GM23248 (cell line): ENCODE measurements around the gene CFDP1. TPM values are rescaled to one million over a fixed set of nuclear protein-coding genes. Genes with fewer than 3 reads are reported as not detected.
"Not testable (repeated sequence)": the region's sequence is repeated elsewhere in the genome, so short reads cannot be mapped to it uniquely, and the experiment has no call there.

Experiments used
- DNase-seq: peaks from one replicate; pipeline ENCODE4 v3.0.0-alpha.2; 2015
- H2AFZ ChIP-seq: fragments of 200-600 bp; sonication (generic); 2 replicates; pipeline ENCODE4 v1.6.1; 2016; ENCODE audit warnings: antibody characterized with exemption
- H3F3A ChIP-seq: fragments of 200-600 bp; sonication (generic); 2 replicates; pipeline ENCODE4 v1.6.1; 2016; ENCODE audit warnings: mild to moderate bottlenecking, antibody characterized with exemption, mixed run types; ENCODE audit not compliant: insufficient read depth
- H3K27ac ChIP-seq: fragments of 200-600 bp; sonication (generic); 2 replicates; pipeline ENCODE4 v1.5.1; 2016; ENCODE audit warnings: mild to moderate bottlenecking
- H3K27me3 ChIP-seq: fragments of 200-600 bp; sonication (generic); replicated peaks from 2 replicates; pipeline ENCODE4 v1.6.1; 2016; ENCODE audit warnings: mild to moderate bottlenecking; ENCODE audit not compliant: insufficient read depth
- H3K36me3 ChIP-seq: fragments of 200-600 bp; sonication (generic); 2 replicates; pipeline ENCODE4 v1.6.1; 2016; ENCODE audit warnings: low read depth, mild to moderate bottlenecking
- H3K4me1 ChIP-seq: fragments of 200-600 bp; sonication (generic); 2 replicates; pipeline ENCODE4 v1.6.1; 2016; ENCODE audit warnings: mild to moderate bottlenecking; ENCODE audit not compliant: insufficient read depth
- H3K4me2 ChIP-seq: fragments of 200-600 bp; sonication (generic); one replicate; pipeline ENCODE4 v1.6.1; 2016; ENCODE audit warnings: mild to moderate bottlenecking; ENCODE audit not compliant: unreplicated experiment
- H3K4me3 ChIP-seq: fragments of 200-600 bp; sonication (generic); 2 replicates; pipeline ENCODE4 v1.5.1; 2016; ENCODE audit warnings: mild to moderate bottlenecking
- H3K79me2 ChIP-seq: fragments of 200-600 bp; sonication (generic); 2 replicates; pipeline ENCODE4 v1.6.1; 2016; ENCODE audit warnings: mild to moderate bottlenecking; ENCODE audit not compliant: insufficient read depth
- H3K9ac ChIP-seq: fragments of 200-600 bp; sonication (generic); 2 replicates; pipeline ENCODE4 v1.6.1; 2016; ENCODE audit warnings: mild to moderate bottlenecking
- H3K9me2 ChIP-seq: fragments of 200-600 bp; sonication (generic); 2 replicates; pipeline ENCODE4 v1.6.1; 2016; ENCODE audit warnings: mixed run types, mild to moderate bottlenecking, moderate library complexity; ENCODE audit not compliant: insufficient read depth
- H3K9me3 ChIP-seq: fragments of 200-600 bp; sonication (generic); one replicate; pipeline ENCODE4 v1.6.1; 2017; ENCODE audit warnings: low read depth
- H4K20me1 ChIP-seq: fragments of 200-600 bp; sonication (generic); 2 replicates; pipeline ENCODE4 v1.6.0; 2016; ENCODE audit not compliant: insufficient read depth
- EZH2 ChIP-seq: fragments of 200-600 bp; sonication (generic); IDR thresholded peaks from 2 replicates; pipeline ENCODE4 v1.6.1; 2018; ENCODE audit warnings: antibody characterized with exemption, mild to moderate bottlenecking; ENCODE audit not compliant: insufficient read depth, poor library complexity, severe bottlenecking
- EZH2phosphoT487 ChIP-seq: fragments of 200-600 bp; sonication (generic); IDR thresholded peaks from 2 replicates; pipeline ENCODE4 v1.6.1; 2018; ENCODE audit warnings: antibody characterized with exemption, moderate library complexity, mild to moderate bottlenecking, low read depth; ENCODE audit not compliant: insufficient read depth
- WGBS, 2 experiments: methylation state at CpG; one replicate each; pipeline ENCODE4 v1.1.6; 2015 to 2017; ENCODE audit warnings: low lambda C conversion rate in 2 of 2, low coverage in 1 of 2; ENCODE audit errors: missing lambda C conversion rate in 2 of 2; 5-methylcytosine and 5-hydroxymethylcytosine counted together
- in situ Hi-C: fragments of 300-500 bp; cut with MboI; formaldehyde crosslinking; loops from 2 replicates; pipeline ENCODE4 v1.15.0; 2020
- polyA plus RNA-seq: library from polyadenylated mRNA; unstranded; fragments of >200 nt; fragmentation: Nextera tagmentation; extraction: Ambion mirVana; gene quantifications from 2 replicates; pipeline ENCODE4 v1.2.1, GENCODE V29; 2016
- total RNA-seq: library from RNA; depleted of rRNA; stranded (reverse); fragments of >200 nt; shearing (Covaris generic); gene quantifications from 2 replicates; pipeline ENCODE4 v1.2.3, GENCODE V29; 2014

The CFDP1 gene
- total and polyA plus RNA-seq, 2 experiments from 2014 or later = 36.9 to 46.7 TPM

DNA sequence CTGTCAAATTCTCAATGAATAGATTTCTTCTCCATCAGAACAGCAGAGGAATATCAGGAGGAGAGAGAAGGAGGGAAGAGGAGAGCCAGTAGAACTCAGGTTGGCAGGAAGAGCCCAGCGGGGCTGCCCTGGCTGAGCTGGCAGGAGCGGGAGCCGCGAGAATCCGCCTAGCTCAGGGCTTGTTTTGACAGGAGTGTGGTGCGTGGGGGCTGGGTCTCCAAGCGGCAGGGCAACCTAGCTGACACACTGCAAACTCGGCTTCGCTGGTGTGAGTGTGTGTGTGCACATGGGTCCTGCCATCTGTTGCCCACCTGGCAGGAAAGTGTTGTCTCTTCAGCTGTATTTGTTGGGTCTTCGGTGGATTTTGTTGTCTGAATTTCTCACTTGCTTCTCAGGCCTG is 154.0 kb downstream of the CFDP1 start:
- peak; percentile 50 for DNase-seq
- no peak overlapping the region for H3K27ac ChIP-seq

DNA sequence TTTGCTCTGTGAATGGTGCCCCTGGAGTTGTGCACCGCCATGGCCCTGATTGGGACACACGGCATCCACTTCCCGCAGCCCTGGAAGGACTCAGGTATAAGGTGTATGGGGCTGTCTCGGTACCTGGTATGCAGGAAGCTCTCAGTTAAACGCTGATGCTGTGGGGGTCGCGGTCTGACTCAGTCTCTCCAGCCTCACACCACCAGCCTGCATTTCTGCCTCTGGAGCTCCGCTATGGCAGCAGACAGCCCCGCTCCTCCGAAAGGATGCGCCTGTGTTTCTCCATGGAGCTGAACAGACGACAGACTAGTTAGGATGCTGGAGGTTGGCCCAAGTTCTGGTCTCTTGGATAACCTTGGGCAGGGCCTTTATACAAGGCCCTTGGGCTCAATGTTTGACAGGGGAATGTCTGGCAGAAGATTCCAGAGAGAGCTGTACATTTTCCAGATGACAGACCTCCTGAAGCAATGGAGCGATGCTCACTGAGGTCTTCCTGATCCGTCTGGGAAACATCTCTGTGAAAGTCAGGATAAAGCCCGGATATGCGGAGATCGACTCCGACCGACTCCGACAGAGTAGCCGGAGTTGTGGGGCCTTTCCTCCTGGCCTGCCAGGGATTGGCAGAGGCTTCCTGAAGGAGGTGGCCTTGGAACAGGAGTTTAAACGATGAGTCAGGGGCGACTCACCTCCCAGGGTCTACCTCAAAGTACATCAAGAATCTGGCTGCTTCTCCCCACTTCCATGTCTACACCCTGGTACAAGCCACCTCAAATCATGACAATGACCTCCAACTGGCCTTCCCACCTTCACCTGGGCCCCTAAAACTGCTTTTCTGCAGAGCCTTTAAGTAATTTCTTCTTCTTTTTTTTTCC is 160.0 kb downstream of the CFDP1 start:
- Histone ChIP-seq H3K9me3 (no peaks in the 10 kb centered on the region), H3K4me3 (no peak overlapping the region), H3F3A (no peaks in the 10 kb centered on the region), H3K4me1 (no peaks in the 10 kb centered on the region), H2AFZ (no peak overlapping the region), H3K79me2 (no peaks in the 10 kb centered on the region), H3K27ac (no peak overlapping the region), H3K27me3 (no peaks in the 10 kb centered on the region), H4K20me1 (no peaks in the 10 kb centered on the region), H3K9ac (no peak overlapping the region), H3K4me2 (no peak overlapping the region), H3K36me3 (no peaks in the 10 kb centered on the region), H3K9me2 (no peaks in the 10 kb centered on the region)
- WGBS, 2 experiments = 90 to 91% methylated on average over 23 of the region's 23 CpGs
- peak; percentile 71 for DNase-seq
- in situ Hi-C loops = no loop called here
- no peak for TF ChIP-seq EZH2phosphoT487
- TF ChIP-seq EZH2 = no peak

More for the DNA sequence above, 154.0 kb downstream of the CFDP1 start:
- Histone ChIP-seq H3F3A (no peaks in the 10 kb centered on the region), H3K9me2 (no peaks in the 10 kb centered on the region), H3K9ac (0 out of 2 replicates have a peak overlapping the region, but pooled peaks have one; percentile 1), H3K4me3 (no peak overlapping the region), H3K79me2 (no peaks in the 10 kb centered on the region), H3K27me3 (no peaks in the 10 kb centered on the region), H3K9me3 (no peaks in the 10 kb centered on the region), H3K4me2 (no peak overlapping the region), H3K36me3 (no peaks in the 10 kb centered on the region), H2AFZ (peak overlapping the region; percentile 44; the same call in 1 of the 2 replicates), H3K4me1 (no peaks in the 10 kb centered on the region), H4K20me1 (no peaks in the 10 kb centered on the region)
- in situ Hi-C loops = no loop called here
- TF ChIP-seq EZH2 (no peak), EZH2phosphoT487 (no peak)
- 10 to 12% methylated on average over 10 of the region's 10 CpGs for WGBS, 2 experiments

- H3K9ac ChIP-seq, H3K9me2 ChIP-seq, H3K4me1 ChIP-seq, DNase-seq, H2AFZ ChIP-seq, H3K27ac ChIP-seq, H3K79me2 ChIP-seq, H3K4me2 ChIP-seq, in situ Hi-C loops, H3K36me3 ChIP-seq, H3K4me3 ChIP-seq, H3K27me3 ChIP-seq, H4K20me1 ChIP-seq, H3F3A ChIP-seq, H3K9me3 ChIP-seq: not testable (repeated sequence)
- WGBS, 2 experiments = 86 to 93% methylated on average over 10 of the region's 10 CpGs
Observed at GRCh38 chr16:75272629-75273028, 160.7 kb downstream of the CFDP1 start.

DNA sequence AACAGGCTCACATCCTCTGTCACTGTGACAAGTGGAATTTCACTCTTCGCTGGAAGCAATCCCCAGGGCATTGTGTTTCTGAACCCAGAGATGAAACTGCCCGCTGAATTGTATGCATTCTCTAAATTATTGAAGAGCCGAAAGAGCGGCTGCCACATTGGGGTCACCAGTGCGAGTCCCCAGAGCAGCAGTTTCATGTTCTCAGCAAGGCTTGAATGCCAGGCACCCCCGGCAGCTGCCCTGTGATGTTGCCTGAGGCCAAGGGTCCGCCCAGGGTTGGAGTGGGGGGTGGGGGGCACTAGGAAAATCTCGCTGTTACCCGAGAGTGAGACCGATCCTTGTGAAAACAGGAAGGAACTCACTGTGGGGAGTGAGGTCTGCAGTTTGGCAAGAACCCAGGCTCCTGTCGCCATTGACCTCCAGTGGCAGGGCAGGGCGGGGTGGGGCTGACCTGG is 161.2 kb downstream of the CFDP1 start:
- no peaks in the 10 kb centered on the region for H3K27me3 ChIP-seq
- no peak overlapping the region for H3K4me2 ChIP-seq
- H3K9ac ChIP-seq = no peak overlapping the region
- 81 to 90% methylated on average over 12 of the region's 12 CpGs for WGBS, 2 experiments
- H3K79me2 ChIP-seq = no peaks in the 10 kb centered on the region
- no peak overlapping the region for H2AFZ ChIP-seq
- H3K36me3 ChIP-seq = no peaks in the 10 kb centered on the region
- no peaks in the 10 kb centered on the region for H3K9me3 ChIP-seq
- in situ Hi-C loops = no loop called here
- 0 out of 2 replicates have a peak, but pooled peaks cover 3% of the 10 kb centered on the region for H3K4me1 ChIP-seq
- no peaks in the 10 kb centered on the region for H4K20me1 ChIP-seq
- TF ChIP-seq EZH2phosphoT487 (no peak), EZH2 (no peak)
- no peaks in the 10 kb centered on the region for H3F3A ChIP-seq
- DNase-seq = no peak
- H3K4me3 ChIP-seq = no peak overlapping the region
- H3K27ac ChIP-seq = no peak overlapping the region
- H3K9me2 ChIP-seq = no peaks in the 10 kb centered on the region
